GM18508 (cell line): ENCODE data around the gene TTC9B.

Experiments
- ATAC-seq: cut with Tn5 transposase; IDR thresholded peaks from one replicate; pipeline ENCODE4 v1.9.1; 2021; ENCODE audit warnings: moderate number of reproducible peaks; ENCODE audit not compliant: insufficient read depth, unreplicated experiment

TTC9B gene

DNA sequence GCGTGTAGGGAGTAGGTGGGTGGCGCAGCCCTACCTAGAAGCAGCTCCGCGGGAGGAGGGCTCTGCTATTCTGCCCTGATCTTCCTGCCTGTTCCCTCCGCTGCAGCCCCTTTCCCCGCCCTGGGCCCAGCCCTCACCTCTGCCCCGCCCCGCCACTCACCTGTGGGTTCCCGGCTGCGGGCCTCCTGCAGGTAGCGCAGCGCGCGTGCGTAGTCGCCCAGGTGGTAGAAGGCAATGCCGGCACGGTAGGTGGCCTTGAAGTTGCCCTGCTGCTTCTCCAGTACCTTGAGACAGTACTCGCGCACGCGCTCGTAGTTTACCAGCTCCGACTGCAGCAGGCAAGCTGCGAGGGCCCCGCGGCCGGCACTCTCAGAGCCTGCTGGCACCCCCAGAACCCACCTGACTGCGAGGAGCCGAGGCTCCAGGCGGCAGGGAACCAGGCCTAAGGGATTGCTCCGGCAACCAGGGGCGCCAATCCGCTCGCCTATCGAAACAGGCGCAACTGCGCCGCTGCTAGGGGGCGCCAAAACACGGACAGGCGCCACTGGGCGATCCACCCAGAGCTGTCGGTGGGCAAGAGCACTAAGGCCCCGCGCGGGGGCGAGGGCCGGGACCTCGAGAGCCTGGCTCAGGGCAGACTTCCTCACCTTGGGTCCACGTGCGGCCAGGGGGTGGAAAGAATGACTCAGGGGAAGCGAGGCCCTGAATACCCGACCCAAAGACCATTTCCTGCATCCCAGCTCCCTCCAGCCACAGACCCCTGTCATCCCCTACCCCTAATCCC, 965 bp downstream of the TTC9B start:
- ATAC-seq = no peak

GRCh38 chr19:40216777-40217026, 1.5 kb downstream of the TTC9B start:
- ATAC-seq = no peak

DNA sequence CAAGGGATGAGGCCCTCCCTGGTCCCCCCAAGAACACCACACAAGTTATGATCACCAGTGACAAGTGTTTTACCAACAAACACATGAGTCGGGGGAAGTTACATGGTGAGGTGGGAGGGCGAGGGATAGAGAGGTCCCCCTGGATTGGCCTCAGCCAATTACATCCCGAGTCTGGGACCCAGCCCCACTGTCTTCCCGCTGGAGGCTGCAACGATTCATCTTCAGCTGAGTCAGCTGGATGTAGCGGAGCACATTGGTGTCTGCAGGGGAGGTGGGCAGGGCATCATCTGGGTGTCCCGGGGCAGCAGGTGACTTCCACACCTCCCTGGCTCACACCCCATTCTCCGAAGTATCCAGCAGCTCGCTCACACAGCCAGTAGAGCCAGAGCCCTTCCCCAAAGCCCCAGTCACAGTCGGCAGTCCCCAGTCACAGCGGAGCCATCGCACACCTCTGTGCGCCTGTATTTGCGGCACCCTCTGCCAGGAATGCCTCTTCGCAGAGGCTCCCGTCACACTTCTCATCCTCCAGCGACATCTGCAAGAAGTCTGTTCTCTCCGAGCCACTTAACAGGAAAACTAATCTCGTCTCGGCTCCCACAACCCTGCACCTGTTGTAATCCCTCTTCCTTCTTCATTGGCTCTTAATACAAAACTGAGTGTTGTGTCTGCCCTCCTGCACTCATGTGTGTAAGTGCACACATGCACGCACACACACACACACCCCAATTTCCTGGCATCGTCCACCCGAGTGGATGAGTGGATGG, 2.0 kb downstream of the TTC9B start:
- ATAC-seq = no peak

- ATAC-seq = no peak
Measured at GRCh38 chr19:40214936-40215335, 3.2 kb downstream of the TTC9B start.

GRCh38 chr19:40213882-40214570, 4.2 kb downstream of the TTC9B start:
- ATAC-seq = no peak

GRCh38 chr19:40213251-40213829, 4.8 kb downstream of the TTC9B start:
- ATAC-seq = no peak

GRCh38 chr19:40210889-40211288, 7.3 kb downstream of the TTC9B start:
- no peak for ATAC-seq

DNA sequence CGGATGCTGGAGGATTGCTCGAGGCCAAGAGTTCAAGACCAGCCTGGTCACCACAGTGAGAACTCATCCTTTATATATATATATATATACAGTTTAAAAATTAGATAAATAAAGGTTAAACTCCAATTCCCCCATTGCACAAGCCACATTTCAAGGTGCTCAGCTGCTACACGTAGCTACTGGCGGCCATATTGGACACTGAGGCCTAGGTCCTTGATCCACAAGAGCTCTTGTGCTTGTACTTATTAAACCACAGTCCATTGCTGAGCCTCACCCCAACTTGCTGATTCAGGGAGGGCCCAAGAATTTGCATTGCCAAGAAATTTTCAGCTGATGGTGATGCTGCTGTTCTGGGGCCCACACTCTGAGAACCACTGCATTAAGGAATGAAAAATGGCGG, 9.6 kb downstream of the TTC9B start:
- ATAC-seq = no peak

DNA sequence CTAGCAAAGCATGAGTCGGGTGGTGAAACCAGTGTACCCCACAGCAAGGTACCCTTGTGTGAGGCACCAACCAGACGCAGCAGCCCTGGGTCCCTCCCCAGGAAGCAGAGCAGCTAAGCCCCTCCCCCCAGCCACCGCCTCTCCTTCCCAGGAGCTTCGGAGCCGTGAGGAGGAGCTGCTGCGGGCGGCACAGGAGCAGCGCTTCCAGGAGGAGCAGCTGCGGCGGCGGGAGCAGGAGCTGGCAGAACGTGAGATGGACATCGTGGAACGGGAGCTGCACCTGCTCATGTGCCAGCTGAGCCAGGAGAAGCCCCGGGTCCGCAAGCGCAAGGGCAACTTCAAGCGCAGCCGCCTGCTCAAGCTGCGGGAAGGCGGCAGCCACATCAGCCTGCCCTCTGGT, 12.4 kb downstream of the TTC9B start:
- no peak for ATAC-seq

DNA sequence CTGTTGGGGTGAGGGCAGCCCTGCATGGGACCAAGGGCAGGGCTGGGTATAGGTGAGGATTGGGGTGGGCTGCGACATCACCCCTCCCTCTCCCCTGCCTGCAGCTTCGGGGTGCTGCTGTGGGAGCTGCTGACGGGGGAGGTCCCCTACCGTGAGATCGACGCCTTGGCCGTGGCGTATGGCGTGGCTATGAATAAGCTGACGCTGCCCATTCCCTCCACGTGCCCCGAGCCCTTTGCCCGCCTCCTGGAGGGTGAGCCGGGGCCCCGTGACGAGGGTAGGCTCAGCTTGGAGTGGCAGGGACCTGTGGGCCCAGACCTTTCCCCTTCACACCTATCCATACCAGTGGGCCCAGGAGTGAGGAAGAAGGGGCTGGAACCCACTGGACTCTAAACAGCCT, 13.8 kb downstream of the TTC9B start:
- no peak for ATAC-seq

- ATAC-seq = no peak
Measured at GRCh38 chr19:40200341-40201099, 17.7 kb downstream of the TTC9B start.

GRCh38 chr19:40198272-40198990, 19.8 kb downstream of the TTC9B start:
- ATAC-seq = no peak

- no peak for ATAC-seq
Measured at GRCh38 chr19:40193587-40193849, 24.7 kb downstream of the TTC9B start.

GRCh38 chr19:40192758-40193586, 25.2 kb downstream of the TTC9B start:
- no peak for ATAC-seq

- no peak for ATAC-seq
Measured at GRCh38 chr19:40191836-40192646, 26.1 kb downstream of the TTC9B start.

DNA sequence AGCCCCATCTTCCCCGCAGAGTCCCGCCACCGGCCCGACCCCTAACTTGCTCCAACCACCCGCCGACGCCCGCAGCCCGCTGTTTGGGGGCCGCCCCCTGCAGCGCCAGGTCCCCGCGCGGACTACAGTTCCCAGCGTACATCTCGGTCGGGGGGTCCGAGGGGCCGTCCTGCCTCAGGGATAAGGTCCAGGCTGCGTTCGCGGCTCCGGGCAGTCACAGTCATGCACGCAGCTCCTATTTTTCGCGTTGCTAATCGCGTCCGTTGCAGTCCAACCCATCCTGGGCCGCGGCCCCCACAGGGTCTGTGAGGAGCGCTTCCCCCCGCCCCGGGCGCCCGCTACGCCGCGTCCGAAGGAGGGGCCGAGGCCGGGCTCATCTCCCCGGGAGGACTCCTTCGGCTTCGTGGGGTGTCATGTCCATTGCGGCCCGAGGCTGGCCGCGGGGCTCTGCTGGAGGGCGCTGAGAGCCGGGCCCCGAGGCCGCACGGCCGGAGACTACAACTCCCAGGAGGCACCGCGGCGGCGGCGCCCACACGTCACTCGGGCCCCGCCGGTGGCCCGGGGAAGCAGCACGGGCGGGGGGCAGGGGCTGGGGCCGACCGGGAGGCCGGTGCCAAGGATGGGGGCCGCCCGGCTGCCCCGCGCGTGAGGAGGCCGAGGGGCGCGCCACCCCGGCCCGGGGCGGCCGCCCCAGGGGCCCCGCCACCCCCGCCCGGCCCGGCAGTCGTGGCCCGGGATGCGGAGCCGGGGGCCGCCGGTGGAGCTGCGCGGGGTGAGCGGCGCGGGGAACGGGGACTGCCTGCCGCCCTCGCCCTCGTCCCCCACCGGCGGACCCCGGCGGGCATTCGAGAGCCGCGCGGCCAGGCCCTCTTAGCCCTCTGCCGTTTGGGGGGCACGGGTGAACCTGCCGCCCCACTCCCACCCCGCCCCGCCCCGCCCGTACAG, 27.0 kb downstream of the TTC9B start, which contains the start of gene MAP3K10:
Gene MAP3K10, plus strand, starts transcription at position 536 of the 945 bp plus-strand sequence. CDS start 606 bp downstream, outside the sequence.
- ATAC-seq = no peak

DNA sequence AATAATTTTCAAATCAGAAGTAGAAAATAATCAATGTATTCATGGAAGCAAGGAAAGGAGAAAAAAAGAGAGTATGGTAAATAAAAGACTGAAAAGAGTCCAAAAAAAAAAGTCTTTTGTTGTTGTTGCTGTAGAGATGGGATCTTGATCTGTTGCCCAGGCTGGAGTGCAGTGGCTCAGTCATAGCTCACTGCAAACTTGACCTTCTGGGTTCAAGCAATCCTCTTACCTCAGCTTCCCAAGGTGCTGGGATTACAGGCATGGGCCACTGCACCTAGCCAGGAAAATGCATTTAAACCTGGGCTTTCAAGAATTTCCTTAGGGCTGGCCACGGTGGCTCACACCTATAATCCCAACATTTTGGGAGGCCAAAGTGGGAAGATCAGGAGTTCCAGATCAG, 33.9 kb downstream of the TTC9B start:
- ATAC-seq = no peak
